Tibial nerve (tissue), 3 donors: ENCODE results near the gene DOK6.

Source experiments
- POLR2A ChIP-seq, 2 donors: fragments of 450-650 bp; IDR thresholded peaks; one replicate each; pipeline ENCODE4 v1.6.1; 2017; ENCODE audit warnings: antibody characterized with exemption in 2 of 2, mild to moderate bottlenecking in 2 of 2, moderate library complexity in 2 of 2
- TF ChIP-seq, protein P1 (sequence below), 5 experiments: fragments of 200-600 bp in 3 of 5; fragments of 450-650 bp in 2 of 5; sonication (generic) in 3 of 5; IDR thresholded peaks; one replicate each; pipeline ENCODE4 v1.5.1; 2016 to 2019; ENCODE audit warnings: antibody characterized with exemption in 5 of 5, mild to moderate bottlenecking in 3 of 5, moderate library complexity in 2 of 5

GRCh38 chr18:69564602-69565001 is 163.9 kb downstream of the DOK6 start:
- TF ChIP-seq, protein P1, sequence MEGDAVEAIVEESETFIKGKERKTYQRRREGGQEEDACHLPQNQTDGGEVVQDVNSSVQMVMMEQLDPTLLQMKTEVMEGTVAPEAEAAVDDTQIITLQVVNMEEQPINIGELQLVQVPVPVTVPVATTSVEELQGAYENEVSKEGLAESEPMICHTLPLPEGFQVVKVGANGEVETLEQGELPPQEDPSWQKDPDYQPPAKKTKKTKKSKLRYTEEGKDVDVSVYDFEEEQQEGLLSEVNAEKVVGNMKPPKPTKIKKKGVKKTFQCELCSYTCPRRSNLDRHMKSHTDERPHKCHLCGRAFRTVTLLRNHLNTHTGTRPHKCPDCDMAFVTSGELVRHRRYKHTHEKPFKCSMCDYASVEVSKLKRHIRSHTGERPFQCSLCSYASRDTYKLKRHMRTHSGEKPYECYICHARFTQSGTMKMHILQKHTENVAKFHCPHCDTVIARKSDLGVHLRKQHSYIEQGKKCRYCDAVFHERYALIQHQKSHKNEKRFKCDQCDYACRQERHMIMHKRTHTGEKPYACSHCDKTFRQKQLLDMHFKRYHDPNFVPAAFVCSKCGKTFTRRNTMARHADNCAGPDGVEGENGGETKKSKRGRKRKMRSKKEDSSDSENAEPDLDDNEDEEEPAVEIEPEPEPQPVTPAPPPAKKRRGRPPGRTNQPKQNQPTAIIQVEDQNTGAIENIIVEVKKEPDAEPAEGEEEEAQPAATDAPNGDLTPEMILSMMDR (IDR thresholded peaks at IDR 0.05) = no peak
- TF ChIP-seq POLR2A (IDR thresholded peaks at IDR 0.05) = no peak
